SK-N-SH (cell line): ENCODE data around the gene METRNL. TPM values are rescaled to one million over a fixed set of nuclear protein-coding genes. Genes with fewer than 3 reads are reported as not detected.
A peak's percentile ranks its signal among the peaks of the same experiment; 100 is the strongest.

Experiments used
- CTCF ChIA-PET: fragments of 300-600, 350-600 bp; formaldehyde crosslinking; extraction: SDS; loops from one replicate; lab custom pipeline; 2021; lab: Yijun Ruan, JAX
- POLR2A ChIA-PET: fragments of 350-600 bp; sonication (Branson Sonifier 250); formaldehyde crosslinking; extraction: SDS; loops from one replicate; lab custom pipeline; 2020; ENCODE audit warnings: antibody characterized with exemption, inconsistent platforms; lab: Yijun Ruan, JAX
- DNase-seq: peaks from one replicate; pipeline ENCODE4 v3.0.0; 2012
- H2AFZ ChIP-seq: fragments of 200-600 bp; sonication (generic); 2 replicates; pipeline ENCODE4 v1.8.1; 2016; ENCODE audit warnings: antibody characterized with exemption, mild to moderate bottlenecking, low read depth
- H3F3A ChIP-seq: fragments of 200-600 bp; sonication (generic); replicated peaks from 2 replicates; pipeline ENCODE3; 2016; ENCODE audit warnings: antibody characterized with exemption, mild to moderate bottlenecking; ENCODE audit not compliant: insufficient read depth
- H3K27ac ChIP-seq, 2 experiments: fragments of 200-500 bp in 1 of 2; fragments of 200-600 bp in 1 of 2; sonication (Bioruptor generic) in 1 of 2; sonication (generic), shearing (Covaris generic) in 1 of 2; 2 replicates each; pipeline versions ENCODE4 v1.5.1 to v1.6.1; 2014 to 2016; ENCODE audit warnings: low read depth in 2 of 2, inconsistent platforms in 1 of 2, low read length in 1 of 2, mild to moderate bottlenecking in 1 of 2, mixed read lengths in 1 of 2
- H3K27me3 ChIP-seq: fragments of 200-600 bp; sonication (generic), shearing (Covaris generic); 2 replicates; pipeline ENCODE4 v1.6.1; 2016; ENCODE audit warnings: mixed run types; ENCODE audit not compliant: insufficient read depth
- H3K36me3 ChIP-seq, 2 experiments: fragments of 200-500 bp in 1 of 2; fragments of 200-600 bp in 1 of 2; sonication (Bioruptor generic) in 1 of 2; sonication (generic) in 1 of 2; replicated peaks in 1 of 2; 2 replicates each; pipeline versions ENCODE3 to v1.5.1; 2014 to 2016; ENCODE audit warnings: low read length in 1 of 2, mild to moderate bottlenecking in 1 of 2; ENCODE audit not compliant: insufficient read depth in 2 of 2, control insufficient read depth in 1 of 2
- H3K4me1 ChIP-seq, 2 experiments: fragments of 200-500 bp in 1 of 2; fragments of 200-600 bp in 1 of 2; sonication (Bioruptor generic) in 1 of 2; sonication (generic), shearing (Covaris generic) in 1 of 2; 2 replicates each; pipeline versions ENCODE4 v1.5.1 to v1.6.1; 2014 to 2016; ENCODE audit warnings: low read depth in 1 of 2, low read length in 1 of 2, mixed run types in 1 of 2; ENCODE audit not compliant: insufficient read depth in 2 of 2, control insufficient read depth in 1 of 2
- H3K4me2 ChIP-seq: fragments of 200-600 bp; sonication (generic), shearing (Covaris generic); 2 replicates; pipeline ENCODE4 v1.6.1; 2017; ENCODE audit warnings: mixed run types
- H3K4me3 ChIP-seq, 2 experiments: fragments of 200-500 bp in 1 of 2; fragments of 200-600 bp in 1 of 2; sonication (Bioruptor generic) in 1 of 2; sonication (generic), shearing (Covaris generic) in 1 of 2; 2 replicates each; pipeline versions ENCODE4 v1.5.1 to v1.8.1; 2014 to 2016; ENCODE audit warnings: low read depth in 2 of 2, inconsistent platforms in 1 of 2, low read length in 1 of 2, mild to moderate bottlenecking in 1 of 2, mixed read lengths in 1 of 2, moderate library complexity in 1 of 2
- H3K79me2 ChIP-seq: fragments of 200-600 bp; sonication (generic); 2 replicates; pipeline ENCODE4 v1.8.1; 2017; ENCODE audit warnings: mild to moderate bottlenecking; ENCODE audit not compliant: insufficient read depth
- H3K9ac ChIP-seq: fragments of 200-600 bp; sonication (generic); 2 replicates; pipeline ENCODE4 v1.6.1; 2017; ENCODE audit warnings: mixed run types
- H3K9me2 ChIP-seq: fragments of 200-600 bp; sonication (generic); 2 replicates; pipeline ENCODE4 v1.6.1; 2017; ENCODE audit warnings: mixed run types
- H3K9me3 ChIP-seq: fragments of 200-600 bp; sonication (generic); 2 replicates; pipeline ENCODE4 v1.6.1; 2017; ENCODE audit warnings: mixed run types, mild to moderate bottlenecking, moderate library complexity
- H4K20me1 ChIP-seq: fragments of 200-600 bp; sonication (generic); 2 replicates; pipeline ENCODE4 v1.6.1; 2017; ENCODE audit warnings: mild to moderate bottlenecking, mixed run types; ENCODE audit not compliant: insufficient read depth
- CTCF ChIP-seq: fragments of 200-600 bp; sonication (generic); IDR thresholded peaks from 2 replicates; pipeline ENCODE4 v1.6.1; 2017; ENCODE audit warnings: antibody characterized with exemption, mild to moderate bottlenecking, moderate library complexity
- FOSL2 ChIP-seq: IDR thresholded peaks from 2 replicates; pipeline ENCODE4 v1.4.0; 2012; ENCODE audit warnings: low read depth, mild to moderate bottlenecking, moderate library complexity, borderline replicate concordance
- FOXJ3 ChIP-seq: sonication (generic); formaldehyde crosslinking; IDR thresholded peaks from 2 replicates; pipeline ENCODE4 v1.5.1; 2020; ENCODE audit warnings: mild to moderate bottlenecking, missing genetic modification reagents
- FOXM1 ChIP-seq: IDR thresholded peaks from 2 replicates; pipeline ENCODE4 v1.4.0; 2012; ENCODE audit warnings: low read depth, mild to moderate bottlenecking
- GATA2 ChIP-seq: sonication (generic); formaldehyde crosslinking; IDR thresholded peaks from 2 replicates; pipeline ENCODE4 v1.5.0; 2020; ENCODE audit warnings: mild to moderate bottlenecking, missing genetic modification reagents
- JUND ChIP-seq: IDR thresholded peaks from 2 replicates; pipeline ENCODE4 v1.4.0; 2012
- MXI1 ChIP-seq: IDR thresholded peaks from 2 replicates; pipeline ENCODE4 v1.6.1; 2012; ENCODE audit warnings: mild to moderate bottlenecking, low read depth, low read length, improper control_type of control experiment
- NRF1 ChIP-seq: IDR thresholded peaks from 2 replicates; pipeline ENCODE4 v1.6.1; 2012; ENCODE audit warnings: low read depth, mild to moderate bottlenecking, low read length
- PBX3 ChIP-seq: IDR thresholded peaks from 2 replicates; pipeline ENCODE4; 2012
- POLR2AphosphoS5 ChIP-seq: IDR thresholded peaks from 2 replicates; pipeline ENCODE4 v1.6.1; 2012; ENCODE audit warnings: low read depth, low read length
- RAD21 ChIP-seq: IDR thresholded peaks from 2 replicates; pipeline ENCODE4 v1.6.1; 2012; ENCODE audit warnings: mild to moderate bottlenecking, low read length
- RCOR1 ChIP-seq: fragments of 150-350 bp; IDR thresholded peaks from 2 replicates; pipeline ENCODE4 v1.6.1; 2017; ENCODE audit warnings: antibody characterized with exemption, low read length
- REST ChIP-seq: IDR thresholded peaks from 2 replicates; pipeline ENCODE4 v1.6.1; 2012; ENCODE audit warnings: mild to moderate bottlenecking, low read depth, low read length, moderate library complexity
- RXRA ChIP-seq: IDR thresholded peaks from 2 replicates; pipeline ENCODE4 v1.4.0; 2012; ENCODE audit warnings: low read depth, mild to moderate bottlenecking, borderline replicate concordance
- SIN3A ChIP-seq: IDR thresholded peaks from 2 replicates; pipeline ENCODE4 v1.6.1; 2012; ENCODE audit warnings: low read depth, mild to moderate bottlenecking, low read length, moderate library complexity, borderline replicate concordance
- SMC3 ChIP-seq: IDR thresholded peaks from 2 replicates; pipeline ENCODE4 v1.6.1; 2012; ENCODE audit warnings: low read depth, low read length, improper control_type of control experiment
- TCF12 ChIP-seq: IDR thresholded peaks from 2 replicates; pipeline ENCODE4 v1.4.0; 2012
- USF1 ChIP-seq: IDR thresholded peaks from 2 replicates; pipeline ENCODE4 v1.4.0; 2012; ENCODE audit warnings: low read depth, borderline replicate concordance
- USF2 ChIP-seq: fragments of 150-350 bp; IDR thresholded peaks from 2 replicates; pipeline ENCODE4 v1.6.1; 2017; ENCODE audit warnings: antibody characterized with exemption, low read length, low read depth, borderline replicate concordance
- YY1 ChIP-seq: IDR thresholded peaks from 2 replicates; pipeline ENCODE4 v1.4.0; 2012; ENCODE audit warnings: low read depth, mild to moderate bottlenecking
- WGBS: methylation state at CpG from one replicate; pipeline ENCODE4 v1.1.6; 2017; ENCODE audit warnings: low lambda C conversion rate; 5-methylcytosine and 5-hydroxymethylcytosine counted together
- polyA plus RNA-seq, 3 experiments: library from polyadenylated mRNA; depleted of rRNA; stranded (reverse); fragments of >200 nt; gene quantifications; 2 replicates each; pipeline ENCODE4 v1.2.3, GENCODE V29; 2012

Gene METRNL
- polyA plus RNA-seq, 1 of the 3 experiments (the other 2 are of a cell fraction) = 75.5 TPM

- DNase-seq = peak; percentile 20
- POLR2A ChIA-PET = no interaction called here
These were observed 21.1 kb upstream of the METRNL start for GRCh38 chr17:83058266-83058798.

More at GRCh38 chr17:83058266-83058798, 21.1 kb upstream of the METRNL start:
- Histone ChIP-seq H3K36me3 (no peaks in the 10 kb centered on the region), H3K27ac (no peak overlapping the region), H3K9ac (no peak overlapping the region), H3K9me2 (no peaks in the 10 kb centered on the region), H3K27me3 (no peaks in the 10 kb centered on the region), H3K4me3 (no peak overlapping the region), H3K4me1 (peaks cover under 1 to 11% of the 10 kb centered on the region in 2 experiments; a peak in 3 of 4 replicates), H3F3A (peaks cover 5% of the 10 kb centered on the region), H3K4me2 (no peak overlapping the region), H2AFZ (no peak overlapping the region), H4K20me1 (no peaks in the 10 kb centered on the region), H3K79me2 (no peaks in the 10 kb centered on the region), H3K9me3 (no peaks in the 10 kb centered on the region)
- TF ChIP-seq YY1 (no peak), RCOR1 (no peak), FOSL2 (no peak), CTCF (no peak), MXI1 (no peak), SMC3 (no peak), USF1 (no peak), USF2 (no peak), REST (no peak), RXRA (no peak), SIN3A (no peak), JUND (no peak), POLR2AphosphoS5 (no peak), PBX3 (no peak), TCF12 (no peak), GATA2 (no peak), RAD21 (no peak), FOXJ3 (CRISPR knock-in tag) (no peak), NRF1 (no peak), FOXM1 (no peak)
- CTCF ChIA-PET = interaction anchor here (0.6 kb wide), 1 partner anchor 9 kb away, joined by 3 read pairs; no protein-coding TSS in a partner anchor
- 85% methylated on average over 20 of the region's 20 CpGs for WGBS
